ENCODE measurements around the gene HSD17B1.

GRCh38 chr17:42508426-42509165 is 44.1 kb upstream of the HSD17B1 start:
- no peak for TF ChIP-seq CTCF (IDR thresholded peaks at IDR 0.05; ENCODE audit: poor library complexity, severe bottlenecking)
- TF ChIP-seq POLR2AphosphoS5 (IDR thresholded peaks at IDR 0.05): no peak
- no peak for TF ChIP-seq EZH2 (IDR thresholded peaks at IDR 0.05; ENCODE audit: borderline replicate concordance, insufficient read depth, low read length, poor library complexity, severe bottlenecking)
- no peak for TF ChIP-seq EP300 (conservative IDR thresholded peaks at IDR 0.05; ENCODE audit: poor library complexity, severe bottlenecking)
- TF ChIP-seq MXI1 (conservative IDR thresholded peaks at IDR 0.05; ENCODE audit: poor library complexity, severe bottlenecking): no peak
- no peak for TF ChIP-seq SMC3 (conservative IDR thresholded peaks at IDR 0.05; ENCODE audit: poor library complexity)
- TF ChIP-seq RAD21 (conservative IDR thresholded peaks at IDR 0.05): no peak
- no peak for TF ChIP-seq TAF1 (IDR thresholded peaks at IDR 0.05; ENCODE audit: low read depth)

Measured in neural cell (in vitro differentiated cells).